NCI-H1417 (cell line): ENCODE results near the gene CCDC137.

Source experiments
- DNase-seq, 3 experiments: peaks; one replicate each; lab custom pipeline; 2025; lab: John Stamatoyannopoulos, UW

Gene CCDC137

DNA sequence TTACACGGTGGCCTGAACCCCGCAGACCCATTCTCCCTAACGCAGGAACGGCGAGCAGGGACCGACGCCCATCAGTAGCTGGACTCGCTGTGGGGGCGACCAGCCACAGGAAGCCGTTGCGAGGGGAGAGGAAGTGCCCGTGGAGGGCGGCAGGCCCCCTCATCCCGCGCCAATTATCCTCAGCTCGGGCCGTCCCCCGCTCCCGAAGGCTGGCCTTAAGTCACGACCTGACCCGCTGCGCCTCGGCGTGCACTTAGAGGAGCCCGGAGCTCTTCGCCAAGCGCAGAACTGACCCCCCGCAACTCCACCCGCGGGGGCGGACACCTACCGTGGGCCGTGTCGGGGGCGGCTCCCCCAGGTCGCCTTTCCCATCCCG lies 16.7 kb downstream of the CCDC137 start:
- DNase-seq, result peak in 1 of 3 experiments; percentile 46

DNA sequence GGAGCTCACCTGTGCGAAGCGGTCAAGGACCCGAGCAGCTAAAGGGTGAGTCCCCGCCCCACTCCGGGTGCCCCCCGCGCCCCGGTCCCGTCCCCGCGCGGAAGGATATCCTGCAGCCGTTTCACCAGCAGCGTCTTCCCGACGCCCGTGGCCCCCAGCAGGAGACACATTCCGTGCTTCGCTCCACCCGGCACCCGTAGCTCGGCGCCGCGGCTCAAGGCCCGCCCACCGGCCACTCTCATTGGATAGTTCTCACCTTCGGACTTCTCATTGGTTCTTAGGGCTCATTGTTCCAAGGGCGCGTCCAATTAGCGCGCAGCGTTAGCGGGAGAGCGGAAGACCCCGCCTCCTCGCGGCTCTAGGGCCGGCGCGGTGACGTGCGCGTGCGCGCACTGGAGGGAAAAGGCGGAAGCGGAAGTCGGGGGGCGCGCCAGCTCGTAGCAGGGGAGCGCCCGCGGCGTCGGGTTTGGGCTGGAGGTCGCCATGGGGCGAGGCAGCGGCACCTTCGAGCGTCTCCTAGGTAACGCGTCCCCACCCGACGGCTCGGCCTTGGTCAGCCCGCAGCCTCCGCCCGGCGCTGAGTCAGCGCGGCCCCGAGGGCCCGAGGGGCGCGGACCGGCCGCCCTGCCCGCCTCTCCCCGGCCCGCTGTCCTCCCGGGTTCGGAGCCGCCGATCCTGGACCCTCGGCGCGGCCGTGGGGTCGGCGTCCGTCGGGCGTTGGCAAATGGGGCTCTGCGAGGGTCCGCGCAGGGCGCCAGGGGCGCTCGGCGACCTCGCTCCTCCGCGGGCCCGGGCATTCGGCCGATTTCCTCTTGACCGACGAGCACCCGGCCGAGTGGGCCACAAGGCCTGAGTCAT lies 17.3 kb downstream of the CCDC137 start, which contains the start of the genes ARL16 and HGS:
Gene ARL16 (minus strand): TSS at position 214 of the 858 bp plus-strand sequence. CDS start 44 bp downstream, at position 170.
Gene HGS (plus strand): TSS at position 428 of the 858 bp plus-strand sequence. CDS start 56 bp downstream, at position 484.
- DNase-seq, result peak; percentile 99 to 100 (median 99)

DNA sequence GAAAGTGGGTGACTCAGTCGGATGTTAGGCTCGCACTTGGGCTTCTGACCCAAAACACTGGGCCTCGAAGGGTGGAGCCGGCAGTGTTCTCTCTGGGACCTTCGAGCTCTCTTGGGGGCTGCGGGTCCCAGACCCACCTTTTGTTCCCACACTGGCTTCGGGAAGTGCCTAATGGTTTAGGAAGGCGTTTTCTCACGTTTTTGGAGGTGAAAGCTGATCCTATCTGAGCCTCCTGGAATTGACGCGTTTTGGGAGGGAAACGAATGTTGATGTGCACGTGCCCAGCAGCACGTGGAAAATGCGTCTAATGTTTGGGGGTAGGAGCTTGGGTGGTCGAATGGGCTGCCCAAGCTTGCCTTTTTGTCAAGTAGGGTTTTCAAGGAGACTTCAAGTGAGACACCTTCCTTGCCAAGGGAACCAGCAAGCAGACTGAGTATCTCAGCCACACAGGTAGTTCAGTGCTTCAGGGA lies 17.9 kb downstream of the CCDC137 start:
- no peak for DNase-seq

DNA sequence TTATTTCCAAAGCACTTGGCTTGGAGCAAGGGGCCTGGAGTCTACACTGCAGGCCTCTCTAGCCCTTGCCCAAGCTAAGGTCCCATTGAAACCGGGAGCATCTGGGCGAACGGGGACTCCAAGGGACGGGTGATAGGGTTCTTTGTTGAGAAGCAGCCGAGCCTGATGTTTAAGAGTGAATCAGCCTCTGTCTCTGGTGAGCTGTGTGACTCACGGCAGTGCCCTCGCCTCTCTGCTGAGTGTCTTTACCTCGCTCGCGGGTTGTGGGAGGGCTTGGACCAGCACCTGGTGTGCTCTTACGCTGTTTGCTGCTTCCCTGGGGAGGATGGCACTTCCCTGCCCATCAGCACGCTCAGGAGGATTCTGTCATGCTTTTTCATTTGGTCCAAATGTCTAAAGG lies 18.6 kb downstream of the CCDC137 start:
- no peak for DNase-seq

DNA sequence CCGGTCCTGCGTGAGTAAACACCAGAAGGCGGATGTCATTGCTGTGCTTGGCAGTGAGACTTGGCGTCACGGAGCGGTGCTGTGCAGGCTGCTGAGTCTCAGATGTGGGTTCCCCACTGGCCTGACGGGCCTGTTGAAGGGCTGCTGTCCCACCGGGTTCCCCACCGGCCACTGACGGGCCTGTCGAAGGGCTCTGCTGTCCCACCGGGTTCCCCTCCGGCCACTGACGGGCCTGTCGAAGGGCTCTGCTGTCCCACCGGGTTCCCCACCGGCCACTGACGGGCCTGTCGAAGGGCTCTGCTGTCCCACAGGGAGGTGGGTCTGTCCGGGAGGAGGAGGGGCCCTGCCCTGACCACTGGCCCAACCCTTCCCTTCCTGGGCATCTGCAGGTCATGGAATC lies 20.1 kb downstream of the CCDC137 start:
- DNase-seq, result no peak

DNA sequence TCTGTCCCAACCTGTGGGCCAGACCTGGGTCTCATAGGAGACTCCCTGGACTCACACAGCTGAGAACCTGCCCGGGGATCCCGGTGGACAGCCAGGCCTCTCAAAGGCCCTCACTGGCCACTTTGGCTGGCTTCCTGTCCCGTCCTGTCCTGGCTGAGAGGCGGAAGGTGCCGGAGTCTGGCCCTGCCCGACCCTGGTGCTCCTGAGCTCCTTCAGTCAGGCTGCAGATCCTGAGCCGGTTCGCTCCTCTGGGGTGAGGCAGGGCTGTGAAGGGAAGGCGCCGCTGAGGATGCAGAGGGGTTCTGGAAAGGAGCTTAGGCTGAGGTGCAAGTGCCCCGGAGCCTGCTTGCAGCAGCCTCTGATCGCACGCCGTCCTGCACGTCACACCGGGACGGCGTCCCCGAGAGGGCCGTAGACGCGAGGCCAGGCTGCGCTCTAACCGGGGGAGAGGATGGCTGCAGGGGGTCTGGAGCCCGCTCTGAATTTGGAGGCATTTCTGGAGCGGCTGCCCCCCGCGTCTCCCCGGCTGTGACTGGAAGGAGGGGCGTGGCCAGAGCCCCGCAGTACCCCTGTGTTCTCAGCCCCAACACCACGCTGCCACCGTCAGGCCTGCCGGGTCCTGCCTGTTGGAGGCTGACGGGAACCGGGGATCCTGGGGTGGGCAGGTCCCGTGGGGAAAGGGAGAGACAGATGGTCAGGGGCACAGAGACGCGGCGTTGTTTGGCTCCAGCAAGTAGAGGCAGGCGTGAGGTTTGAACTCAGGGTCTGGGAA lies 21.4 kb downstream of the CCDC137 start:
- DNase-seq, result no peak

DNA sequence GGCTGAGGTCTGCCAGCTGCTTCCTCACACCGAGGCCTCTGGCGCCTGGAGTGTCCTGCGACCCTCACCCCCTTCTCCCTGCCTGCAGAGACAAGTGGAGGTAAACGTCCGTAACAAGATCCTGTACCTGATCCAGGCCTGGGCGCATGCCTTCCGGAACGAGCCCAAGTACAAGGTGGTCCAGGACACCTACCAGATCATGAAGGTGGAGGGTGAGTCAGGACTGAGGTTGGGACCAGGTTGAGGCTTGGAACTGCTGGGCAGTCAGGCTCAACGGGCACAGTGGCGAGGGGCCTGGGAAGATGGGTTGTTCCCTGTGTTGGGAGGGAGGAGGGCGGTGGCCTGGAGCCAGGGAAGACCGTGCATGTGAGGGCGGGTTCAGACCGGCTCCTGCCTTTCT lies 22.1 kb downstream of the CCDC137 start:
- DNase-seq, result no peak

DNA sequence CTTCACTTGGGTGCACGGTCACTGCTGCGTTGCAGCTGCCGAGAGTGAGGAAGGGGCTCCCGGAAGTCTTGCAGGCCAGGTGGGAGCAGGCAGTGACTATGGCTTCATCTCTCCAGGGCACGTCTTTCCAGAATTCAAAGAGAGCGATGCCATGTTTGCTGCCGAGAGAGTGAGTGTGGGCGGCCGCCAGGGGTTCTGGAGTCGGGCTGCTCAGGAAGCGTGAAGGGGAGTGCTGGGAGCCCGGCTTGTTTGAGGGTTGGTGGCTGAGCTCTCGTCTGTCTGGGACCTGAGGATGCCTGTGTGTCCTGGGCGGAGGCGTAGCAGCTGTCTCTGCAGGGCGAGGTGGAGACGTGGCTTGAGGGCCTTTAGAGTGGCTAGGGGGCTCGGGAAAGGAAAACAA lies 23.5 kb downstream of the CCDC137 start:
- DNase-seq, result no peak

DNA sequence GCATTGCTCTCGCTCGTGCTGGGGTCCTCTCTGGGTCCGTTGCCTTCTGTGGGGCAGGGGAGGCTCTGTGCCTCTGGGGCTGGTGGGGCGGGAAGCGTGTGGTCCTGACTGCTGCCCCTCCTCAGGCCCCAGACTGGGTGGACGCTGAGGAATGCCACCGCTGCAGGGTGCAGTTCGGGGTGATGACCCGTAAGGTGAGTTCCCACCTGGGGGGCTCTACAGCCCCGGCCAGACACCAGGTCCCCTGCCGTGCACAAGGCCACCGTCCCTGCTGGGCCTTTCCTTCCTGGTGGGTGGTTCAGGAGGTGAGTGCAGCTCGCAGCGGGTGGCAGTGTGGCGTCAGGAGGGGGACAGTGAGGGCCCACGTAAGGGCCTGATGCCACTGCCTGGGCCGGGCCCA lies 24.0 kb downstream of the CCDC137 start:
- DNase-seq, result no peak

DNA sequence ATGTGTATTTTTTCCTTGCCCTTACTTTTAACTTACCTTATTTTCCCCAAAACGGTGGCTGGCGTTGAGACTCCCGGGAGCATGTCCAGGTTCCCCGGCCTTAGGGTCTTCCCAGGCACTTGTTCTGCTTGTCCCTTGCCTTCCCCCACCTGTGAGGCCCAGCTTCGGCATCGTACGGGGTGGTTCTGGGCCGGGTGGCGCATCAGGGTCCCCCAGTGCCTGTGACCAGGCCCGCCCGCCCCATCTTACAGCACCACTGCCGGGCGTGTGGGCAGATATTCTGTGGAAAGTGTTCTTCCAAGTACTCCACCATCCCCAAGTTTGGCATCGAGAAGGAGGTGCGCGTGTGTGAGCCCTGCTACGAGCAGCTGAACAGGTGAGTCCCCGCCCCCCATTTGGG lies 24.7 kb downstream of the CCDC137 start:
- DNase-seq, result no peak

DNA sequence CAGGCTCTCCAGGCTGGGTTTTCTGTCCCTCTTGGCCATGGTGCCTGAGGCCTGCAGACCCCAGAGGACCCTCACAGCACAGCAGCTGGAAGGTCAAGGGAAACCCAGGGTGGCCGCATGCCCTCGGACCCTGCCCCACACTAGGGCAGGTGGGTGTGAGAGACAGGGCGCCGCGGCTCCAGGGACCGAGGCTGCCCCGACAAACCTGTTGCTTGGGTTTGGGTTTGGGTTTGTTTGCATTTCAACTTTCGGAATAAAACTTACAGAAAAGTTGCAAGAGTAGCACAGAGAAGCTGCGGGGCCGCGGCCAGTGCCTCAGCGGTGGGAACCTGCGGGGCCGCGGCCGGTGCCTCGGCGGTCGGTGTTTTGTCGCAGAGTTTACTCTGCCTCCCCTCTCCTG lies 25.1 kb downstream of the CCDC137 start:
- DNase-seq, result no peak

DNA sequence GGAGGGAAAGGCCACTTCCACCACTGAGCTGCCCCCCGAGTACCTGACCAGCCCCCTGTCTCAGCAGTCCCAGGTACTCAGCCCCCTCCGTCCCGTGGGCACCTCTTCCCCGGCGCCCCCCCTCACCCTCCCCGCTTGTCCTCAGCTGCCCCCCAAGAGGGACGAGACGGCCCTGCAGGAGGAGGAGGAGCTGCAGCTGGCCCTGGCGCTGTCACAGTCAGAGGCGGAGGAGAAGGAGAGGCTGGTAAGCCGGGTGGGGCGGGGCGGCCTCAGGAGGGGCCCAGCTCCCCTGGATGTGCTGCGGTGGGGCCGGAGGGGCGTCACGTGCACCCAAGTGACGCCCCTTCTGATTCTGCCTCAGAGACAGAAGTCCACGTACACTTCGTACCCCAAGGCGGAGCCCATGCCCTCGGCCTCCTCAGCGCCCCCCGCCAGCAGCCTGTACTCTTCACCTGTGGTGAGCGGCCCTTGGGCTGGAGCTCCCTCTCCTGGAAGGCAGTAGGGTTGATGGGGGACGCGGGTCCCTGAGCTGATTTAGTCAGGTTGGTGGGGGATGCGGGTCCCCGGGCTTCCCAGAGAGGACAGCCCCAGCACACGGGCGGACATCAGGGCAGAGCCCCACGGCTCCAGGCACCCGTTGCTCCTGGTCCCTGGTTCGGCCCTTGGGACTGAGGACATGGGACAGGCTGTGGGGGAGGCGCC lies 27.1 kb downstream of the CCDC137 start:
- DNase-seq, result no peak

DNA sequence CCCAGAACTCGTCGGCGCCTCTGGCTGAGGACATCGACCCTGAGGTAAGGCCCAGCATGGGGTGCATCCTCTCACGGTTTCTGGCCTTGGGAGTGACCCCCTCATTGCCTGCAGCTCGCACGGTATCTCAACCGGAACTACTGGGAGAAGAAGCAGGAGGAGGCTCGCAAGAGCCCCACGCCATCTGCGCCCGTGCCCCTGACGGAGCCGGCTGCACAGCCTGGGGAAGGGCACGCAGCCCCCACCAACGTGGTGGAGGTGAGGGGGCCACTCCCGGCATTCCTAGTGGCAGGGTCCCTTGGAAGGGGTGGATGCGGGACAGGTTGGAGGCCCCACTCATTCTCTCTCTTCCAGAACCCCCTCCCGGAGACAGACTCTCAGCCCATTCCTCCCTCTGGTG lies 28.3 kb downstream of the CCDC137 start:
- DNase-seq, result no peak

DNA sequence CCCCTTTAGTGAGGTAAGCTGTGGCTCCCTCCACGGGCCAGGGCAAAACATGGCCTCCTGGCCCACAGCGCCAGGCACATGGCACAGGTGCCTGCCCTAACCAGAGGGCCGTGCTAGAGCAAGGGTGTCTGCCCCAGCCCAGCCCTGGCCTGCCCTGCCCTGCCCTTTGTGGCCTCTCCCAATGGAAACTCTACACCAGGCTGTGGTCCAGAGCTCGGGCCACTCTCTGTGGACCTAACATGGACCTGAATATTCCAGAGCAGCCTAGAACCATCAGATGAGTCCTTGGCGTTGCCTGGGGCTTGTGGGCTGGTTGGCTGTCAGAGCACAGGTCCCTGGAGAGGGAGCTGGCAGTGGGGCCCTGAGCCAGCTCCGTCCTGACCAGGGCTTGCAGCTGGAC lies 28.7 kb downstream of the CCDC137 start:
- no peak for DNase-seq

DNA sequence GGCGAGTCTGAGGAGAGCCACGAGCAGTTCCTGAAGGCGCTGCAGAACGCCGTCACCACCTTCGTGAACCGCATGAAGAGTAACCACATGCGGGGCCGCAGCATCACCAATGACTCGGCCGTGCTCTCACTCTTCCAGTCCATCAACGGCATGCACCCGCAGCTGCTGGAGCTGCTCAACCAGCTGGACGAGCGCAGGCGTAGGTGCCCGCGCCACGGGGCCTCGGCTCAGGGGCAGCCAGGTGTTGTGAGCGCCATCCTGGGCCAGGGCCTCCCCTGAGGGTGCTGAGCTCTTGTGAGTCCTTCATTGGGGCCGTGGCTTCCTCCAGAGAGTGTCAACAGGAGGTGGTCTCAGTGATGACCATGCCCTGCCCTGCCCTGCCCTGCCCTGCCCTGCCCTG lies 29.3 kb downstream of the CCDC137 start:
- DNase-seq, result no peak

DNA sequence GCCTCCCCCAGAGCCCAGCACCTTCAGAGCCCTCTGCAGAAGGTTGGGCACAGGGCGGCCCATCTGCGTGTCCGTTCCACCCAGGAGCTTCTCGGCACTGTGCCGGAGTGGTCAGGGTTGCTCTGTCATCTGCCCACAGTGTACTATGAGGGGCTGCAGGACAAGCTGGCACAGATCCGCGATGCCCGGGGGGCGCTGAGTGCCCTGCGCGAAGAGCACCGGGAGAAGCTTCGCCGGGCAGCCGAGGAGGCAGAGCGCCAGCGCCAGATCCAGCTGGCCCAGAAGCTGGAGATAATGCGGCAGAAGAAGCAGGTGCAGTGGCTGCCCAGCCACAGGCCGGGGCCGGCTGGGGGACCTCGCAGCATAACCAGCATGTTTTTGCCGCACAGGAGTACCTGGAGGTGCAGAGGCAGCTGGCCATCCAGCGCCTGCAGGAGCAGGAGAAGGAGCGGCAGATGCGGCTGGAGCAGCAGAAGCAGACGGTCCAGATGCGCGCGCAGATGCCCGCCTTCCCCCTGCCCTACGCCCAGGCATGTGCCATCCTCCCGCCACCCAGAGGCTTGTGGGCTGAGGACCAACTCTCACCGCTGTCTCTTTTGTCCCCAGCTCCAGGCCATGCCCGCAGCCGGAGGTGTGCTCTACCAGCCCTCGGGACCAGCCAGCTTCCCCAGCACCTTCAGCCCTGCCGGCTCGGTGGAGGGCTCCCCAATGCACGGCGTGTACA lies 29.8 kb downstream of the CCDC137 start:
- DNase-seq, result no peak

DNA sequence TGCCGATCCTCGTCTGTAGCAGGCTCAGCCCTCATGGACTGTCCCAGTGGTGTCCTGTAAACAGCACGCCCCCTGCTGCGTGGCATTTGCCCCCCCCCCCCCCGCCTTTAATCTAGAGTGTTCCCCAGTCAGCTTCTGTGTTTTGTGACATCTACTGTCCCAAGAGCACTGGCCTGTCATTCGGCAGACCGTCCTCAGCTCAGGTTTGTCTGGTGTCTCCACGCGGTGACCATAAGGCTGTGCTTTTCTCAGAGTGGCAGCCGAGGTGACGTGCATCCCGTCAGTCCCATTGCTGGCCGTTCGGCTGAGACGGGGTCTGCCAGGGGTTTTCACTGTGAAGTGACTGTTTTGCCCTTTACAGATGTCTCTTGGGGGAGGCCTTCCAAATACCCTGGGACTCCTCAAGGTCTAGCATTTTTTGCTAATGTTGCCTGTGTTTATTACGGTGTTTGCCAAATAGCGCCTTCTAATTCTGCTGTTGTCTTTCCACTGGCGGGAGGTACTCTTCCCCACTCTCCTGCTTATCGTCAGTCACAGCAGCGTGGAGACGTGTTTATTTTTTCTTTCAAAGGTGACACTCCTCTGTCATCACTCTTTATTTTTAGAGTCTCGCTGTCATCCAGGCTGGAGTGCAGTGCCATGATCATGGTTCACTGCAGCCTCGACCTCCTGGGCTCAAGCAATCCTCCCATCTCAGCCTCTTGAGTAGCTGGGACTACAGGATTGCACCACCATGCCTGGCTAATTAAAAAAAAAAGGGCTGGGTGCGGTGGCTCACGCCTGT lies 30.9 kb downstream of the CCDC137 start:
- DNase-seq, result no peak

DNA sequence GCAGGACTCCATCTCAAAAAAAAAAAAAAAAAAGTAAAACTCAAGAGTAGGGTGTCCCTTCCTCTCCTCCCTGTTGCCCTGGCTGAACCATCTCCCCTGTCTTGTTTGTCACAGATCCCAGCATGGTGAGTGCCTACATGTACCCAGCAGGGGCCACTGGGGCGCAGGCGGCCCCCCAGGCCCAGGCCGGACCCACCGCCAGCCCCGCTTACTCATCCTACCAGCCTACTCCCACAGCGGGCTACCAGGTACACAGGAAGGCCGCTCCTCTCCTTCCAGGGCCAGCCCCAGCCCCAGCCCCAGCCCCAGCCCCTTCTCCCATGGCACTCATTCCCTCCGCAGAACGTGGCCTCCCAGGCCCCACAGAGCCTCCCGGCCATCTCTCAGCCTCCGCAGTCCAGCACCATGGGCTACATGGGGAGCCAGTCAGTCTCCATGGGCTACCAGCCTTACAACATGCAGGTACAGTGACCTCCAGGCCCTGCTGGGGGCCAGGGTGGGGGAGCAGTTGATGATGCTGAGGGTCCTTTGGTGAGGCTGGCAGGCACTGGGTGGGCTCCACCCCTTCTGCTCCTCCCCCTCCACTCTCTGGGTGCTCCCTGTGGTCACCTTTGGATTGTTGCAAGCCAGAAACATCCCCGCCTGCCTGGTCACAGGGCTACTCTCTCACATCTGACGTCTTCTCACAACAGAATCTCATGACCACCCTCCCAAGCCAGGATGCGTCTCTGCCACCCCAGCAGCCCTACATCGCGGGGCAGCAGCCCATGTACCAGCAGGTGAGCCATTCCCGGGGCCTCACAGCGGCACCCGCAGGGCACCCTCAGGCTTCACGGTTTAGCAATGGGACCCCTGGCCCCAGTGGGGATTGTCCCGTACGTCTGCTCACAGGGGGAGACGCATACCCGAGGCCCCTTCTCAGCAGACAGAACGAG lies 34.1 kb downstream of the CCDC137 start:
- no peak for DNase-seq

DNA sequence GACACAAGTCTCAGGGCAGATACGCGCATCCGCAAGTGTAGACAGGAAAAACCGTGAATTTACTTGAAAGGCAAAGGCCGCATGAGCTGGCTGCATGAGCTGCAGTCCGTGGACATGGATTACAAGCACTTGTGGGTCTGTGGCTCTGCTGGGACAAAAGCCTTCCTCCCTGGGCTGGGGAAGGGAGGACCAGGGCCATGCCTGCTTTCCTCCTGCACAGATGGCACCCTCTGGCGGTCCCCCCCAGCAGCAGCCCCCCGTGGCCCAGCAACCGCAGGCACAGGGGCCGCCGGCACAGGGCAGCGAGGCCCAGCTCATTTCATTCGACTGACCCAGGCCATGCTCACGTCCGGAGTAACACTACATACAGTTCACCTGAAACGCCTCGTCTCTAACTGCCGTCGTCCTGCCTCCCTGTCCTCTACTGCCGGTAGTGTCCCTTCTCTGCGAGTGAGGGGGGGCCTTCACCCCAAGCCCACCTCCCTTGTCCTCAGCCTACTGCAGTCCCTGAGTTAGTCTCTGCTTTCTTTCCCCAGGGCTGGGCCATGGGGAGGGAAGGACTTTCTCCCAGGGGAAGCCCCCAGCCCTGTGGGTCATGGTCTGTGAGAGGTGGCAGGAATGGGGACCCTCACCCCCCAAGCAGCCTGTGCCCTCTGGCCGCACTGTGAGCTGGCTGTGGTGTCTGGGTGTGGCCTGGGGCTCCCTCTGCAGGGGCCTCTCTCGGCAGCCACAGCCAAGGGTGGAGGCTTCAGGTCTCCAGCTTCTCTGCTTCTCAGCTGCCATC lies 34.9 kb downstream of the CCDC137 start:
- no peak for DNase-seq
